MG63 (cell line): ENCODE data around the gene RBM33. TPM values are rescaled to one million over a fixed set of nuclear protein-coding genes. Genes with fewer than 3 reads are reported as not detected.
"Not testable (repeated sequence)": the region's sequence is repeated elsewhere in the genome, so short reads cannot be mapped to it uniquely, and the experiment has no call there.

ENCODE experiments used
- DNase-seq: peaks from one replicate; pipeline ENCODE4 v3.0.0-alpha.2; 2020
- H3K27me3 ChIP-seq: fragments of 250-450 bp; sonication (Bioruptor Pico); 2 replicates; pipeline ENCODE4 v1.5.1; 2020; ENCODE audit warnings: mild to moderate bottlenecking, moderate library complexity
- H3K36me3 ChIP-seq: fragments of 250-450 bp; sonication (Bioruptor Pico); 2 replicates; pipeline ENCODE4 v1.5.1; 2020; ENCODE audit warnings: mild to moderate bottlenecking, moderate library complexity
- H3K4me3 ChIP-seq: fragments of 250-450 bp; sonication (Bioruptor Pico); 2 replicates; pipeline ENCODE4 v1.5.1; 2020; ENCODE audit warnings: mild to moderate bottlenecking, moderate library complexity
- H3K9me3 ChIP-seq: fragments of 250-450 bp; sonication (Bioruptor Pico); 2 replicates; pipeline ENCODE4 v1.5.1; 2020; ENCODE audit warnings: mild to moderate bottlenecking, moderate library complexity
- total RNA-seq: library from RNA; depleted of rRNA; stranded (reverse); fragments of >200 nt; shearing (Covaris generic); gene quantifications from 2 replicates; pipeline ENCODE4 v1.2.3, GENCODE V29; 2014; ENCODE audit warnings: low replicate concordance

Gene RBM33
- total RNA-seq, 1 experiment from 2014 or later = 7.6 TPM

DNA sequence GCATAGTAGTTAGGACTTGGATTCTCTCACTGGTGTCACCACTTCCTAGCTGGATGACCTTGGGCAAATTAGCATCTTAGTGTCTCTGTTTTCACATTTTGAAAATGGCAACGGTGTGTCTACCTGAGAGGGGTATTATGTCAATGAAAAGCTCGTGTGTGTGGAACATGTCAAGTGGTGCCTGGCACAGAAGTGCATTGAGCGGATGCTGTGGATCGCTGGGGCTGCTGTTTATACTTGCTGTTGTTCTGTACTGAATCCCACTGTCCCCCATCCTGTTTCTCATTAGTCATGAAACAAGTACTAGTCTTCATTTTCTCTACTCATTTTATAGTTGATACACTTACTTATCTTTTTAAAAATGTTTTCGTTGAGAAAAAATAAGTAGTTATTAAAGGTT lies 26.1 kb downstream of the RBM33 start:
- no peak overlapping the region for H3K4me3 ChIP-seq
- H3K36me3 ChIP-seq = peaks cover 4% of the 10 kb centered on the region
- H3K27me3 ChIP-seq = no peaks in the 10 kb centered on the region
- no peak for DNase-seq
- H3K9me3 ChIP-seq = no peaks in the 10 kb centered on the region

DNA sequence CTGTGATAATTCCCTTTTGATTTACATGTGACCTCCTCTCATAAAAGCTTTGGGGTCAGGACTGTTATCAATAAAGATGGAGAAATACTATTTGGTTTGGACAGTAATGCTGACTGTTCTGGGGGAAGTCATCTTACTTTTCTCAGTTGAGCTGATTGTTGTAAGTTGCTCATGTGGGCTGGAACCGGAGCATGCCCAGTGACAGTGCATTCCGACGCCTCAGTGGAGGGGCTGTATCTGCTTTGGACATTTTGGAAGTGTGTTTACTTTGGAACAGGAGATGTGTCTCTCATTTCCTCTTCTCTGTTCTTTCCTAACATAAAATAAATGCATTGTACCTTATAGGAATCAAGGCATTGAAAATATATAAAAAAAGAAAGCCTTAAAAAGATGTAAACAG lies 30.1 kb downstream of the RBM33 start:
- Histone ChIP-seq H3K36me3 (peaks cover 4% of the 10 kb centered on the region), H3K27me3 (no peaks in the 10 kb centered on the region), H3K9me3 (no peaks in the 10 kb centered on the region), H3K4me3 (no peak overlapping the region)
- DNase-seq = no peak

DNA sequence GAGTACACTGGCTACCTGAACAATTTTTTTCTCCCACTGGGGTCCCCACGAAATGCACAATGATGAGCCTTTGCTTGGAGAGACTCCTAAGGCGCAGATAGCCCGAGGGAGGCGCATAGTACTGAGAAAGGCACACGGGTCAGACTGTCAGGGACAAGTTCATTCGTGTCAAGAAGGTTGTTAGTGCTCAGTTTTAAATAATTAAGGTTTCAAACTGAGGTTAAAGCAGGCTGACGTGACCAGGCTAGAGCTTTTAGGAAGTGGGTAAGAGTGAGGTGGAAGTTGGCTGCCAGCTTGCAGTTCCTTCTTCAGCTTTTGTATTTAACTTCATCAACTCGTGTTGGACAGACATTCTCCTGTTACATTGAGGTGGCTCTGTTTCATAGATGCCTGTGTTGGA lies 31.6 kb downstream of the RBM33 start:
- H3K36me3 ChIP-seq = peaks cover 8% of the 10 kb centered on the region
- H3K4me3 ChIP-seq = no peak overlapping the region
- no peaks in the 10 kb centered on the region for H3K9me3 ChIP-seq
- no peaks in the 10 kb centered on the region for H3K27me3 ChIP-seq
- no peak for DNase-seq

DNA sequence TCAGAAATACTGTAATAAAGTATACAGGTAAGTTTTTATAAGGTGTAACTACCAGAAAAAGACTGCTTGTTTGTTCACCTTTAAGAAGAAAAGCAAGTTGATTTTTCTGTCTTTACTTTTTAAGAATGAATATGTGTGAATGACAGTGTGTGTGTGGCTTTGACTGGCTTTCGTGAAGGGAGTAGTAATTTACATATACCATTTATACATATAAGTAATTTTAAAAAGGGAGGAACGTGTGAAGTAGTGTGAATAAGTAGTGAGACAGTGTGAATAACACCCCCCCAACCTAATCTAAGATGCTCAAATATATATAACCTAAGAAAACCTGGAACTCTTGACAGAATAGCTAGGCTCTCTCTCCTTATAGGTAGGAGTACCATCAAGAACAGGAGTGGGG lies 33.2 kb downstream of the RBM33 start:
- H3K9me3 ChIP-seq = no peaks in the 10 kb centered on the region
- no peak for DNase-seq
- peaks cover 11% of the 10 kb centered on the region for H3K36me3 ChIP-seq
- no peak overlapping the region for H3K4me3 ChIP-seq
- no peaks in the 10 kb centered on the region for H3K27me3 ChIP-seq

DNA sequence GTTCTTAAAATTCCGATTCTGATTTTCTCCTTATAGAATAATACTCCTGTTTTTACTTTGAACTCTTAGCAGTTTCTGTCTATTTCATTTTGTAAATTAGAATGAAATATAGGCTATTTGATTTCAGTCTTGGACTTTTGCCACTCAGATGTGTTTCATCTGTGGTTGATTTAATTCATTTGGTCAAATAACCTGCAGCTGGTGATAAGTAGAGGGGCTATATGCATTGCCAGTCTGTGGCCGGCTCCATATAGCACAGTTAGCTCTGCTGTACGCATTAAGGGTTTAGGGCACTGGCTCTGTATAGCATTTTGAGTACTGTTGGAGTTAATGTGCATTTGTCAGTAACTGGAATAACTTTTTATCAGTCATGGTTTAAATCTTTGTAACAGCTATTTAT lies 35.7 kb downstream of the RBM33 start:
- DNase-seq = no peak
- H3K36me3 ChIP-seq = peaks cover 13% of the 10 kb centered on the region
- H3K27me3 ChIP-seq = no peaks in the 10 kb centered on the region
- no peak overlapping the region for H3K4me3 ChIP-seq
- no peaks in the 10 kb centered on the region for H3K9me3 ChIP-seq

DNA sequence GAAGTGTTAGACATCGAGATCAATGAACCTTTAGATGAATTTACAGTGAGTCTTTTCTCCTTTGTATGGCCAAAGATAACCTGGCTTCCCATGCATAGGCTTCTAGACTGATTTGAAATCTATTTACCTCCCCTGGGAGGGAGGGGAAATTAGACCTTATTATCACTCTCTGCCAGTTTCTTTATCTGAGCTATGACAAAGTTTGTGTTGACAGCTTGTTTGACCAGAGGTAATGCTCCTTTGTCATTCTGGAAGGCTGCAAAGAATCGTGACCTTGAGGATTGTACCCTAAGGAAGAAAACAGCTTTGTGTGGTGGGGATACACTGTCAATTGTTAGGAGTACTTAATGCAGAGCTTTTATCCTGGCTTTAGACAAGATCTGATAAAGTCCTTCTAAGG lies 36.4 kb downstream of the RBM33 start:
- DNase-seq = no peak
- Histone ChIP-seq H3K4me3 (no peak overlapping the region), H3K36me3 (peaks cover 14% of the 10 kb centered on the region), H3K9me3 (no peaks in the 10 kb centered on the region; the same call in 1 of the 2 replicates), H3K27me3 (no peaks in the 10 kb centered on the region)

DNA sequence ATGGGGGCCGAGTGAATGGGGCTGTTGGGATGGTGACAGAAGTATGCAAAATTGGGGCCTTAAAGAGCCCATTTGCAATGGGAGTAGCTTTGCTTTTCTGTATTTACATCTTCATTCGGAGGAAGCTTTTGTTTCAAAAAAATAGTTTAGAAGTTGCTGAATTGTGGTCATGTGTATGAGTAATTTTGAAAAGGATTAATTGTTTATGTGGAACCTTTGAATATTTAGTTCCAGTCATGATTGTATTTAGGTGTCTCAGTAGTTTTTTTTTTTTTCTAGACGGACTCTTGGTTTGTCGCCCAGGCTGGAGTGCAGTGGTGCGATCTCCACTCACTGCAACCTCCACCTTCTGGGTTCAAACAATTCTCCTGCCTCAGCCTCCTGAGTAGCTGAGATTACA lies 37.2 kb downstream of the RBM33 start:
- no peaks in the 10 kb centered on the region for H3K27me3 ChIP-seq
- H3K9me3 ChIP-seq = no peaks in the 10 kb centered on the region; the same call in 1 of the 2 replicates
- DNase-seq = no peak
- no peak overlapping the region for H3K4me3 ChIP-seq
- H3K36me3 ChIP-seq = peaks cover 15% of the 10 kb centered on the region

DNA sequence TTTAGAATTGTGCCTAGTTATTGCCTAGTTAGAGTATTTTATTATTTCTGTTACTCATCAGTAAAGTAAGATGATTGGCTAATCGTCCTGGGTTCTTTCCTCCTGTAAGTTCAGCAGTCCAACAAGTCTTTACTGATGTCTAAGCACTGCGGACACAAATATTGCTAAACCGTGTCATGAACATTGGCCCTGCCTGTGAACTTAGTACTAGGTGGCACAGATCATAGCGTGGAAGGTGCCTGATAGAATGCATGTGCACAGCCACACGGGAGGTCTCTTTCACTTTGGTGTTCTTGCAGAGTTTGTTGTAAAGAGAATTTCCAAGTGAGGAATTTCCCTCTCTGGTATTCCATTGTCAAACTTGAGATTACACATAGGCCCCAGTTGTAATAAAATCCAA lies 38.0 kb downstream of the RBM33 start:
- Histone ChIP-seq H3K9me3 (no peaks in the 10 kb centered on the region; the same call in 1 of the 2 replicates), H3K27me3 (no peaks in the 10 kb centered on the region), H3K36me3 (peaks cover 16% of the 10 kb centered on the region), H3K4me3 (no peak overlapping the region)
- DNase-seq = no peak

DNA sequence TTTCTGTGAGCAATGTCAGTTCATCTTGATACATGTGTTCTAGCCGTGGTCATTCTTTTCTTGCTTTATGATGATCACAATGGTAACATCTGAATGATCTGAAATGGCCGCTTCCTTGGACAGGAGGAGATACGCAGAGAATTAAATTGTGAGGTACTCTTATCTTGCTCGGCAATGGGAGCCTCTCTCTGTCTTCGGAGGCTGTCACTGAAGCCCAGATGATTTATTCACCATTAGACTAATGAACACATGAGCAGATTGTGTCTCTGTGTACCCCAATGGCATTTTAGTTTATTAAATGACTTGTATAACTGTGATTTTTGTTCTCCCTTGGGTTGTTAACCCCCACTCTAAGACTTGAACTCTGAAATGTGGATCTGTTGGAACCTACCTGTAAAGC lies 38.6 kb downstream of the RBM33 start:
- Histone ChIP-seq H3K36me3 (peaks cover 16% of the 10 kb centered on the region), H3K9me3 (no peaks in the 10 kb centered on the region; the same call in 1 of the 2 replicates), H3K4me3 (no peak overlapping the region), H3K27me3 (no peaks in the 10 kb centered on the region)
- DNase-seq = no peak

DNA sequence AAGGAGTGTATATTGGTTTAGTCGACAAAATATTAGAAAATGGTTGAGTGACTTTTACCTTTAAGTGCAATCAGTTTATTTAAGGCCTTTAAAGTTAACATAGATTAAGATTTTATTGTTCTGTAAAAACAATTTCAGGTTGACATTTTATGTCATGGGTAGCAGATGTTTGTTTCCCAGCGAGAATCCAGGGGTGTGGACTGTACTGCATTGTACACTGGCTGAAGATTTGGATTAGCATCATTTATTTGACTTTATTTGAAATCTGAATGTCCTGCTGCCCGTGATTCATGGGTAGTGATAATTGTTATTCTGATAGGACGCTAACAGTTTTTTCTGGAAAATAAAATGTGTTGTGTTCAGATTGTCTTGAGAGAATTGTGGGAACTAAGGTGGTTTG lies 39.3 kb downstream of the RBM33 start:
- no peak for DNase-seq
- H3K27me3 ChIP-seq = no peaks in the 10 kb centered on the region
- peaks cover 16% of the 10 kb centered on the region for H3K36me3 ChIP-seq
- H3K9me3 ChIP-seq = no peaks in the 10 kb centered on the region; the same call in 1 of the 2 replicates
- H3K4me3 ChIP-seq = no peak overlapping the region

DNA sequence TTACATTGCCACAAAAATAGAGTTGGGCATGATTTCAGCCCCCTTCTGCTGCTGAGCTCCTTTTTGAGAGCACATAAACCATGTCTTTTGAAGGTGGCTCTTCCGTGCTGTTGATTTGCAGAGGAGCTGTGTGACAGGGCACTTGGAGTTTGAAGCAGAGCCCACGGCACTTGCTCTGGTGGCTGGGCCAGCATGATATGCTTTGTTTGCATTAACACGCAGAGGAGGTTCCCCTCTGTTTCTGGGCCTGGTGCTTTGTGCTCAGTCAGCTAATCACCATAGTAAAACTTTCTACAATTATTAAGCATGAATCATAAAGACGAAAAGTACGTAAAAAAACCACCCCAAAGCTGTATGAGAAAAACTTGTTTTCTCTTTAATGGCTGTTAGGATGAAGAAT lies 40.1 kb downstream of the RBM33 start:
- H3K9me3 ChIP-seq = no peaks in the 10 kb centered on the region; the same call in 1 of the 2 replicates
- H3K36me3 ChIP-seq = peaks cover 12% of the 10 kb centered on the region
- H3K27me3 ChIP-seq = no peaks in the 10 kb centered on the region
- no peak for DNase-seq
- H3K4me3 ChIP-seq = no peak overlapping the region

DNA sequence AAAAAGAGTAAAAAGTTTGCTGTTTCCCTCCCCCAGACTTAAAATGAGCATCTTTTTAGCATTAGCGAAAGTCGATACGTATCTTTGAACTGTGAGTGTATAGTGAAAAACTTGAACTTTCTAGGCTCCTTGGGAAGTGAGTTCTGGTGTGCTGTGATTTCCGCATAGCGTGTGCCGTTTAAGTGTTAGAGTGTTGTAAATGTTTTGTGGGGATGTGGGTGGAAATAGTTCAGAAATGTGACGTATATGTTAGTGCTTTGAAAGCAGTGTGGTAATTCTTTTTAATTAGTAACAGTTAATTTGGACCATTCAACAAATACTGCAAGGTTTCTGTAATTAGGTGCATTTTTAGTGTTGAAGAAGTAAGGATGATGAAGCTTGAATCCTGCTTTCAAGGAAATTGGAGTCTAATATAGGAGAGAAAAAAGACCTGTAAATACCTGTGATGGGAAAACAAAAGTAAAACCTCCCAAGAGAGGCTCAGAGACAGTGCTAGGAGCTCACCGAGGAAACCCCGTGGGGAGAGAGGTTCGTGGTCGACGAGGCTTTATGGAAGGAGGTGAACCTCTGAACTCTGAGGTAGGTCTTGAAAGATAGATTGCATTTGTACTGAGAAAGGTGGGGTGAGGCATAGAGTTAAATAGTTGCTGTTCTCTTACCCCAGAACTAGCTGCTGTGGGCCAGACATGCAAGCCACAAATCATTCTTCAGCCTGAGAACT lies 40.8 kb downstream of the RBM33 start:
- peaks cover 12% of the 10 kb centered on the region for H3K36me3 ChIP-seq
- no peaks in the 10 kb centered on the region; the same call in 1 of the 2 replicates for H3K9me3 ChIP-seq
- no peak for DNase-seq
- no peak overlapping the region for H3K4me3 ChIP-seq
- H3K27me3 ChIP-seq = no peaks in the 10 kb centered on the region

DNA sequence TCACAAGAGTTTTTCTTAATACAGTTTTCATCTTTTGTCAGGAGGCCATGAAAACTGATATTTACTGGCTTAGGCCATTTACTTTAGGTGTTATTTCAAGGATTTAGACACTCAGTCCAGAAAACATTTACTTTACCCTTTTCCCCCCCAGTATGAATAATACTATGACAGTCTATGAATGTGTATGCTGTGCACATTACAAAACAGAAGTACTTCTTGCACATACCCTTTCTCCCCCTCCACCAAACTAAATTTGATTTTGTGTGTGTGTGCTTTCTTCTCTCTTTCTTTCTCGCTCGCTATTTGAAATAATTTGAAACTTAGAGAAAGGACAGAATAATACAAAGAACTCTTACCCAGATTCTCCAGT lies 41.3 kb downstream of the RBM33 start:
- no peaks in the 10 kb centered on the region; the same call in 1 of the 2 replicates for H3K9me3 ChIP-seq

DNA sequence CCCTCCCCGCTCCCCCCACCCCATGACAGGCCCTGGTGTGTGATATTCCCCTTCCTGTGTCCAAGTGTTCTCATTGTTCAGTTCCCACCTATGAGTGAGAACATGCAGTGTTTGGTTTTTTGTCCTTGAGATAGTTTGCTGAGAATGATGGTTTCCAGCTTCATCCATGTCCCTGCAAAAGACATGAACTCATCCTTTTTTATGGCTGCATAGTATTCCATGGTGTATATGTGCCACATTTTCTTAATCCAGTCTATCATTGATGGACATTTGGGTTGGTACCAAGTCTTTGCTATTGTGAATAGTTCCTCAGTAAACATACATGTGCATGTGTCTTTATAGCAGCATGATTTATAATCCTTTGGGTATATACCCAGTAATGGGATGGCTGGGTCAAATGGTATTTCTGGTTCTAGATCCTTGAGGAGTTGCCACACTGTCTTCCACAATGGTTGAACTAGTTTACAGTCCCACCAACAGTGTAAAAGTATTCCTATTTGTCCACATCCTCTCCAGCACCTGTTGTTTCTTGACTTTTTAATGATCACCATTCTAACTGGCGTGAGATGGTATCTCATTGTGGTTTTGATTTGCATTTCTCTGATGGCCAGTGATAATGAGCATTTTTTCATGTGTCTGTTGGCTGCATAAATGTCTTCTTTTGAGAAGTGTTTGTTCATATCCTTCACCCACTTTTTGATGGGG lies 42.3 kb downstream of the RBM33 start:
- H3K4me3 ChIP-seq, DNase-seq, H3K27me3 ChIP-seq, H3K36me3 ChIP-seq, H3K9me3 ChIP-seq: not testable (repeated sequence)

More for the DNA sequence above, 41.3 kb downstream of the RBM33 start:
- Histone ChIP-seq H3K36me3 (peaks cover 11% of the 10 kb centered on the region), H3K4me3 (no peak overlapping the region), H3K27me3 (no peaks in the 10 kb centered on the region)
- DNase-seq = no peak

DNA sequence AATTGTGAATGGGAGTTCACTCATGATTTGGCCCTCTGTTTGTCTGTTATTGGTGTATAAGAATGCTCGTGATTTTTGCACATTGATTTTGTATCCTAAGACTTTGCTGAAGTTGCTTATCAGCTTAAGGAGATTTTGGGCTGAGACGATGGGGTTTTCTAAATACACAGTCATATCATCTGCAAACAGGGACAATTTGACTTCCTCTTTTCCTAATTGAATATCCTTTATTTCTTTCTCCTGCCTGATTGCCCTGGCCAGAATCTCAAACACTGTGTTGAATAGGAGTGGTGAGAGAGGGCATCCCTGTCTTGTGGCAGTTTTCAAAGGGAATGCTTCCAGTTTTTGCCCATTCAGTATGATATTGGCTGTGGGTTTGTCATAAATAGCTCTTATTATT lies 43.8 kb downstream of the RBM33 start:
- not testable (repeated sequence) for H3K36me3 ChIP-seq, H3K4me3 ChIP-seq, H3K27me3 ChIP-seq, H3K9me3 ChIP-seq, DNase-seq

DNA sequence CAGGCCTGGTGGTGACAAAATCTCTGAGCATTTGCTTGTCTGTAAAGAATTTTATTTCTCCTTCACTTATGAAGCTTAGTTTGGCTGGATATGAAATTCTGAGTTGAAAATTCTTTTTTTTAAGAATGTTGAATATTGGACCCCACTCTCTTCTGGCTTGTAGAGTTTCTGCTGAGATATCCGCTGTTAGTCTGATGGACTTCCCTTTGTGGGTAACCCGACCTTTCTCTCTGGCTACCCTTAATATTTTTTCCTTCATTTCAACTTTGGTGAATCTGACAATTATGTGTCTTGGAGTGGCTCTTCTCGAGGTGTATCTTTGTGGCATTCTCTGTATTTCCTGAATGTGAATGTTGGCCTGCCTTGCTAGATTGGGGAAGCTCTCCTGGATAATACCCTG lies 46.2 kb downstream of the RBM33 start:
- DNase-seq, H3K4me3 ChIP-seq, H3K9me3 ChIP-seq, H3K27me3 ChIP-seq, H3K36me3 ChIP-seq: not testable (repeated sequence)

DNA sequence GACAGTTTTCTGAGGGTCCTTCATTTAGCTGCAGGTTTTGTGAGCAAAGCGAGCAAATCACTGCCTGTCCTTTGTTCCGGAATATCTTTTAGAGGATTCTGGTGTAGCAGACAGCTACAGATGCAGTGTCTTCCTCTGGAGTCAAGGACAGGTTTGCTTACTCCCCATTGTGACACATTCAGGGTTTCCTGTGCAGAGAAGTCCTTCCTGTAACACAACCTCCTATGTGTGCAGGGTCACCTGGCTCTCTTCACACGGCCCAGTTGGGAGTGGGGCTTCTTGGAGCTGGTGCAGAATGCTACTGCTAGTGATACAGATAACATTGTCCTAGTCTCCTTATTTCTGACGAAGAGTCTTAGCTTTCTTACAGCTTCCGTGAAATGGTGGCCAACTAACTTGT lies 47.9 kb downstream of the RBM33 start:
- no peaks in the 10 kb centered on the region for H3K27me3 ChIP-seq
- no peaks in the 10 kb centered on the region for H3K36me3 ChIP-seq
- H3K4me3 ChIP-seq = no peak overlapping the region
- no peak for DNase-seq
- H3K9me3 ChIP-seq = no peaks in the 10 kb centered on the region

DNA sequence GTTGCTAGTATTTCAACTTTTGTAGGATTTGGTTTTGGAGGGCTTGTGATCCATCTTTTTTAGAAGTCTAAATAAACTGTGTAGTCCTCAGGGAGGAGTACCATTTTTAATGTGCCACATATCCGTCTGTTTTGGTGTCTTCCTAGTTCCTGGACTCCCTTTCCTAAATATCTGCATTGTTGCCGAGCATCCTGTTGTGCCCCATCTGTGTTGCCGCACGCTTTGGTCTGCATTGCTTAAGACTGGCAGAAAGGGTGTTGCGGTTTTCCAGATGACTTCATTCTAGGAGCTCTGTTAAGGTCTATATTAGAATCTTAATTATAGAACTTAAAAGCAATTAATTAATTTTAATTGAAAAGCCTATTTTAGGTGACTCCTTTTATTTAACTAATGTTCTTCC lies 49.4 kb downstream of the RBM33 start:
- Histone ChIP-seq H3K36me3 (no peaks in the 10 kb centered on the region), H3K27me3 (no peaks in the 10 kb centered on the region), H3K4me3 (no peak overlapping the region), H3K9me3 (no peaks in the 10 kb centered on the region)
- no peak for DNase-seq
